Measurements from ENCODE around the gene ANKRD34A.

Gene ANKRD34A

GRCh38 chr1:145964328-145965118 lies at the start of gene ANKRD34A, which contains the start of gene POLR3GL:
TSS of gene ANKRD34A (minus strand) at chr1:145964575. CDS start at chr1:145961759, 2,816 bp downstream.
TSS of gene POLR3GL (plus strand) at chr1:145964690. CDS start at chr1:145974866, 10,176 bp downstream.
- no peak for TF ChIP-seq CTCF (IDR thresholded peaks at IDR 0.05)
- peak; percentile 98 for DNase-seq (ENCODE audit: low spot score)
- Histone ChIP-seq H3K27ac (peak within 1 kb of the TSS; percentile 83 to 93), H3K4me3 (peak within 1 kb of the TSS; percentile 75)

- TF ChIP-seq CTCF (IDR thresholded peaks at IDR 0.05) = no peak
- Histone ChIP-seq H3K4me3 (no peak overlapping the region), H3K27ac (no peak overlapping the region)
- DNase-seq (ENCODE audit: low spot score) = no peak
Observed at GRCh38 chr1:146013559-146013922, 49.2 kb upstream of the ANKRD34A start.

GRCh38 chr1:146012703-146013558 lies 48.6 kb upstream of the ANKRD34A start:
- DNase-seq (ENCODE audit: low spot score) = no peak
- H3K27ac ChIP-seq = no peak overlapping the region

GRCh38 chr1:146010126-146010738 lies 45.9 kb upstream of the ANKRD34A start:
- peak overlapping the region in 1 of 2 donors; percentile 26 for H3K27ac ChIP-seq
- no peak for DNase-seq (ENCODE audit: low spot score)
- TF ChIP-seq CTCF (IDR thresholded peaks at IDR 0.05) = no peak
- no peak overlapping the region for H3K4me3 ChIP-seq

More at GRCh38 chr1:146012703-146013558, 48.6 kb upstream of the ANKRD34A start:
- no peak overlapping the region for H3K4me3 ChIP-seq
- no peak for TF ChIP-seq CTCF (IDR thresholded peaks at IDR 0.05)

GRCh38 chr1:146007489-146008133 lies 43.2 kb upstream of the ANKRD34A start:
- no peak for DNase-seq (ENCODE audit: low spot score)
- no peak for TF ChIP-seq CTCF (IDR thresholded peaks at IDR 0.05)
- no peak overlapping the region for H3K4me3 ChIP-seq
- peak overlapping the region; percentile 78 to 94 for H3K27ac ChIP-seq

GRCh38 chr1:146001709-146002108 lies 37.3 kb upstream of the ANKRD34A start:
- no peak for DNase-seq (ENCODE audit: low spot score)
- H3K4me3 ChIP-seq = no peak overlapping the region
- H3K27ac ChIP-seq = peak overlapping the region; percentile 32 to 72
- no peak for TF ChIP-seq CTCF (IDR thresholded peaks at IDR 0.05)

Measured in coronary artery (tissue), 2 donors.